Measurements from ENCODE around the gene ZNF438.

ZNF438 gene

DNA sequence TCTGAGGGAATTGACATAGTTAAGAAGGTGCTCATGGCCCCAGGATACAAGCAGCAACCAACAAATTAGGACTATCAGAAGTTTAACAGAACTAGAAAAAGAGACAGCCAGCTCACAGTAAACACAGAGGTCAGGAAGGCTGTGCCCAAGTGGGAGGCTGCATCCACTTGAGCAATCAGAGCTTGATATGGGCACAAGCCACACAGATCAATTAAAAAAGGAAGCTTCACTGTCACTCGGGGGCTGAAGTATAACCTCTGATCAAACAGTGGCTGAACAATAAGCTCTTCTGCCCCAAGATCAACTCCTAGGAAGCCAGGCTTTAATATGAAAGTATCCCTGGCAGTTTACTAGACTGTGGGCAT, 40.0 kb downstream of the ZNF438 start:
- Histone ChIP-seq H3K9me3 (ENCODE audit: insufficient read depth, low read length, severe bottlenecking) (peaks cover 6% of the 10 kb centered on the region), H3K4me2 (ENCODE audit: insufficient read depth, low read length) (no peak overlapping the region), H4K20me1 (ENCODE audit: insufficient read depth, low read length) (no peaks in the 10 kb centered on the region), H3K79me2 (ENCODE audit: insufficient read depth, low read length) (no peaks in the 10 kb centered on the region), H3K4me3 (ENCODE audit: low read depth in 1 of 2, low read length in 2 of 2) (no peak overlapping the region), H2AFZ (ENCODE audit: low read depth, low read length) (no peak overlapping the region), H3K36me3 (ENCODE audit: insufficient read depth, low read length) (peaks cover 3% of the 10 kb centered on the region; the same call in 1 of the 2 replicates), H3K9ac (ENCODE audit: low read depth, low read length) (no peak overlapping the region), H3K4me1 (ENCODE audit: insufficient read depth, low read length) (no peaks in the 10 kb centered on the region), H3K27ac (ENCODE audit: low read length) (no peak overlapping the region), H3K27me3 (ENCODE audit: insufficient read depth, low read length, poor library complexity) (no peaks in the 10 kb centered on the region)
- TF ChIP-seq, protein P1, sequence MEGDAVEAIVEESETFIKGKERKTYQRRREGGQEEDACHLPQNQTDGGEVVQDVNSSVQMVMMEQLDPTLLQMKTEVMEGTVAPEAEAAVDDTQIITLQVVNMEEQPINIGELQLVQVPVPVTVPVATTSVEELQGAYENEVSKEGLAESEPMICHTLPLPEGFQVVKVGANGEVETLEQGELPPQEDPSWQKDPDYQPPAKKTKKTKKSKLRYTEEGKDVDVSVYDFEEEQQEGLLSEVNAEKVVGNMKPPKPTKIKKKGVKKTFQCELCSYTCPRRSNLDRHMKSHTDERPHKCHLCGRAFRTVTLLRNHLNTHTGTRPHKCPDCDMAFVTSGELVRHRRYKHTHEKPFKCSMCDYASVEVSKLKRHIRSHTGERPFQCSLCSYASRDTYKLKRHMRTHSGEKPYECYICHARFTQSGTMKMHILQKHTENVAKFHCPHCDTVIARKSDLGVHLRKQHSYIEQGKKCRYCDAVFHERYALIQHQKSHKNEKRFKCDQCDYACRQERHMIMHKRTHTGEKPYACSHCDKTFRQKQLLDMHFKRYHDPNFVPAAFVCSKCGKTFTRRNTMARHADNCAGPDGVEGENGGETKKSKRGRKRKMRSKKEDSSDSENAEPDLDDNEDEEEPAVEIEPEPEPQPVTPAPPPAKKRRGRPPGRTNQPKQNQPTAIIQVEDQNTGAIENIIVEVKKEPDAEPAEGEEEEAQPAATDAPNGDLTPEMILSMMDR (IDR thresholded peaks at IDR 0.05; ENCODE audit: borderline replicate concordance, extremely low read depth, low read length, poor library complexity, severe bottlenecking): no peak
- TF ChIP-seq EZH2 (IDR thresholded peaks at IDR 0.05; ENCODE audit: borderline replicate concordance, low read depth, low read length, severe bottlenecking): no peak
- DNase-seq (no peak), ATAC-seq (ENCODE audit: insufficient read depth, low read depth) (no peak)

DNA sequence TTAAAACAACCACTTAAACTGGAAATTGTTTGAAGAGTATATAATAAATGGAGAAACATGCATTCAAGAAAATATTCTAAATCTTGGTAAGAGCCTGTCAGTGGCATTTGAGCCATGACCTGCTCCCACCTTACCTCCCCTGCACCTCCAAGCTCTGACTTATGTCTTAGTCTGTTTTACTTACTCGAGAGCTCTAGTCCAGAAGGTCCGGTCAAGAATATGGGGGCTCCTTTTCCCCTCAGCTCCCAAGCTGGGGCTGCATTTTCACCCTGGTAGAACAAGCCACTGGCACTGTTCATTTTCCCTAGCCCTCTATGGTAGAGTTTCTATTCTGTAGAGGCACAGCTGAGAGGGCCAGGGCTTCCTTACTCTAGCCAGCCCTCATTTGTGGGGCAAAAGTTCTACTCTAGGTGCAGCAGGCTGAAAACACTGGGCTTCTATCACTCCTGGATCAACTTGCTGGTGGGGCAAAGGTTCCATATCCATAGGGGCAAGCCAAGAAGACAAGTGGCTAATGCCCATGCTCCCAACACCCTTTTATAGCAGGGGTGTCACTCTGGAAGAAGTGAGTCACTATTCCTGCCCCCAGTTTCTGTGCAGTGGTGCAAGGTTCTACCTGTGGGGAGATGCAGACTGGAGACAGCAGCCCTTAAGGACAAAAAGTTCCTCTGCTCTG, 40.6 kb downstream of the ZNF438 start:
- Histone ChIP-seq H3K4me2 (ENCODE audit: insufficient read depth, low read length) (no peak overlapping the region), H3K79me2 (ENCODE audit: insufficient read depth, low read length) (no peaks in the 10 kb centered on the region), H4K20me1 (ENCODE audit: insufficient read depth, low read length) (no peaks in the 10 kb centered on the region), H3K4me3 (ENCODE audit: low read depth in 1 of 2, low read length in 2 of 2) (no peak overlapping the region), H3K4me1 (ENCODE audit: insufficient read depth, low read length) (no peaks in the 10 kb centered on the region), H3K27me3 (ENCODE audit: insufficient read depth, low read length, poor library complexity) (no peaks in the 10 kb centered on the region), H3K27ac (ENCODE audit: low read length) (no peak overlapping the region), H2AFZ (ENCODE audit: low read depth, low read length) (no peak overlapping the region), H3K36me3 (ENCODE audit: insufficient read depth, low read length) (peaks cover 3% of the 10 kb centered on the region; the same call in 1 of the 2 replicates), H3K9me3 (ENCODE audit: insufficient read depth, low read length, severe bottlenecking) (peaks cover 6% of the 10 kb centered on the region), H3K9ac (ENCODE audit: low read depth, low read length) (no peak overlapping the region)
- TF ChIP-seq EZH2 (IDR thresholded peaks at IDR 0.05; ENCODE audit: borderline replicate concordance, low read depth, low read length, severe bottlenecking): no peak
- TF ChIP-seq, protein P1 (IDR thresholded peaks at IDR 0.05; ENCODE audit: borderline replicate concordance, extremely low read depth, low read length, poor library complexity, severe bottlenecking): no peak
- ATAC-seq (ENCODE audit: insufficient read depth, low read depth) (no peak), DNase-seq (no peak)

DNA sequence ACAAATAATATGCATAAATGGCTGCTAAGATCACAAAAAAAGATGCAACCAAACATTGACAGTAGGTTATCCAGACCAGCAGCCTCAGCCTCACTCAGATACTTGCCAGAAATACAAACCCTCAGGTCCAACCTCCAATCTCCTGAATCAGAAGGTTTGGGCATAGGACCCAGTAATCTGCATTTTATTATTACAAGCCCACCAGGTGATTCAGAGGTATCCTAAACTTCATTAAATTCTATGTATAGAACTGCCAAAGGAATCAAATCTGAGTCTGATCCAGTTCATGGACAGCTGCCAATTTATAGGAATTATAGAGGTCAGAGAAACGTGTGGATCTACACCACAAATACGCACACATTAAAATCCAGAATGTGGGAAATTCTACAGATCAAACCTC, 41.3 kb downstream of the ZNF438 start:
- H3K4me1 ChIP-seq (ENCODE audit: insufficient read depth, low read length): no peaks in the 10 kb centered on the region
- ATAC-seq (ENCODE audit: insufficient read depth, low read depth) (no peak), DNase-seq (no peak)
- H3K9ac ChIP-seq (ENCODE audit: low read depth, low read length): no peak overlapping the region
- no peak overlapping the region for H3K27ac ChIP-seq (ENCODE audit: low read length)
- no peak overlapping the region for H3K4me3 ChIP-seq (ENCODE audit: low read depth in 1 of 2, low read length in 2 of 2)
- H3K9me3 ChIP-seq (ENCODE audit: insufficient read depth, low read length, severe bottlenecking): peaks cover 6% of the 10 kb centered on the region
- H3K79me2 ChIP-seq (ENCODE audit: insufficient read depth, low read length): no peaks in the 10 kb centered on the region
- H2AFZ ChIP-seq (ENCODE audit: low read depth, low read length): no peak overlapping the region
- no peaks in the 10 kb centered on the region for H4K20me1 ChIP-seq (ENCODE audit: insufficient read depth, low read length)
- TF ChIP-seq, protein P1 (IDR thresholded peaks at IDR 0.05; ENCODE audit: borderline replicate concordance, extremely low read depth, low read length, poor library complexity, severe bottlenecking): no peak
- no peak for TF ChIP-seq EZH2 (IDR thresholded peaks at IDR 0.05; ENCODE audit: borderline replicate concordance, low read depth, low read length, severe bottlenecking)
- H3K27me3 ChIP-seq (ENCODE audit: insufficient read depth, low read length, poor library complexity): no peaks in the 10 kb centered on the region
- H3K36me3 ChIP-seq (ENCODE audit: insufficient read depth, low read length): peaks cover 3% of the 10 kb centered on the region; the same call in 1 of the 2 replicates
- no peak overlapping the region for H3K4me2 ChIP-seq (ENCODE audit: insufficient read depth, low read length)
